Measurements from ENCODE around the gene VAPA. TPM values are rescaled to one million over a fixed set of nuclear protein-coding genes. Genes with fewer than 3 reads are reported as not detected.

VAPA gene
- total RNA-seq, 1 experiment from 2014 or later: 138 TPM

GRCh38 chr18:9941660-9942059 lies 27.8 kb downstream of the VAPA start:
- Histone ChIP-seq H3K79me2 (ENCODE audit: low read length) (peaks cover 78% of the 10 kb centered on the region), H3K9ac (ENCODE audit: low read length) (no peak overlapping the region)

GRCh38 chr18:9943311-9943710 lies 29.5 kb downstream of the VAPA start:
- Histone ChIP-seq H3K27ac (ENCODE audit: low read length) (no peak overlapping the region), H3K4me1 (ENCODE audit: low read length) (no peaks in the 10 kb centered on the region), H3K9ac (ENCODE audit: low read length) (no peak overlapping the region), H3K9me3 (ENCODE audit: low read length) (no peaks in the 10 kb centered on the region), H3K9me2 (replicated peaks; ENCODE audit: insufficient read depth, low read length) (no peaks in the 10 kb centered on the region), H3K36me3 (ENCODE audit: insufficient read depth, low read length) (peaks cover 56% of the 10 kb centered on the region; the same call in 1 of the 2 replicates), H4K20me1 (ENCODE audit: insufficient read depth, low read depth, low read length) (no peaks in the 10 kb centered on the region), H3K4me2 (ENCODE audit: low read depth, low read length, poor library complexity, severe bottlenecking) (no peak overlapping the region), H3K4me3 (ENCODE audit: low read length) (no peak overlapping the region), H3K27me3 (ENCODE audit: low read length) (no peaks in the 10 kb centered on the region), H3K79me2 (ENCODE audit: low read length) (peaks cover 70% of the 10 kb centered on the region), H2AFZ (ENCODE audit: low read length) (no peak overlapping the region)
- DNase-seq: no peak

More at GRCh38 chr18:9941660-9942059, 27.8 kb downstream of the VAPA start:
- H3K9me3 ChIP-seq (ENCODE audit: low read length): no peaks in the 10 kb centered on the region
- H3K27ac ChIP-seq (ENCODE audit: low read length): no peak overlapping the region
- H3K9me2 ChIP-seq (replicated peaks; ENCODE audit: insufficient read depth, low read length): no peaks in the 10 kb centered on the region
- no peaks in the 10 kb centered on the region for H3K27me3 ChIP-seq (ENCODE audit: low read length)
- no peak for DNase-seq
- no peaks in the 10 kb centered on the region for H4K20me1 ChIP-seq (ENCODE audit: insufficient read depth, low read depth, low read length)
- no peak overlapping the region for H3K4me3 ChIP-seq (ENCODE audit: low read length)
- H2AFZ ChIP-seq (ENCODE audit: low read length): no peak overlapping the region
- no peaks in the 10 kb centered on the region for H3K4me1 ChIP-seq (ENCODE audit: low read length)
- peaks cover 61% of the 10 kb centered on the region; the same call in 1 of the 2 replicates for H3K36me3 ChIP-seq (ENCODE audit: insufficient read depth, low read length)
- H3K4me2 ChIP-seq (ENCODE audit: low read depth, low read length, poor library complexity, severe bottlenecking): no peak overlapping the region

- Histone ChIP-seq H3K4me1 (ENCODE audit: low read length) (no peaks in the 10 kb centered on the region), H2AFZ (ENCODE audit: low read length) (no peak overlapping the region), H3K27ac (ENCODE audit: low read length) (no peak overlapping the region), H3K27me3 (ENCODE audit: low read length) (no peaks in the 10 kb centered on the region), H3K36me3 (ENCODE audit: insufficient read depth, low read length) (peaks cover 57% of the 10 kb centered on the region; the same call in 1 of the 2 replicates), H3K9me2 (replicated peaks; ENCODE audit: insufficient read depth, low read length) (no peaks in the 10 kb centered on the region), H3K9ac (ENCODE audit: low read length) (no peak overlapping the region), H3K9me3 (ENCODE audit: low read length) (no peaks in the 10 kb centered on the region), H3K4me3 (ENCODE audit: low read length) (no peak overlapping the region), H3K79me2 (ENCODE audit: low read length) (peaks cover 62% of the 10 kb centered on the region), H3K4me2 (ENCODE audit: low read depth, low read length, poor library complexity, severe bottlenecking) (no peak overlapping the region), H4K20me1 (ENCODE audit: insufficient read depth, low read depth, low read length) (no peaks in the 10 kb centered on the region)
- no peak for DNase-seq
These were observed 31.0 kb downstream of the VAPA start for GRCh38 chr18:9944805-9945204.

GRCh38 chr18:9946831-9947230 lies 33.0 kb downstream of the VAPA start:
- H3K36me3 ChIP-seq (ENCODE audit: insufficient read depth, low read length): peaks cover 51% of the 10 kb centered on the region; the same call in 1 of the 2 replicates
- H4K20me1 ChIP-seq (ENCODE audit: insufficient read depth, low read depth, low read length): peaks cover 12% of the 10 kb centered on the region
- DNase-seq: no peak
- no peak overlapping the region for H3K27ac ChIP-seq (ENCODE audit: low read length)
- H3K27me3 ChIP-seq (ENCODE audit: low read length): no peaks in the 10 kb centered on the region
- H3K4me3 ChIP-seq (ENCODE audit: low read length): no peak overlapping the region
- H2AFZ ChIP-seq (ENCODE audit: low read length): no peak overlapping the region
- H3K9ac ChIP-seq (ENCODE audit: low read length): no peak overlapping the region
- no peak overlapping the region for H3K4me2 ChIP-seq (ENCODE audit: low read depth, low read length, poor library complexity, severe bottlenecking)
- no peaks in the 10 kb centered on the region for H3K9me2 ChIP-seq (replicated peaks; ENCODE audit: insufficient read depth, low read length)
- H3K79me2 ChIP-seq (ENCODE audit: low read length): peaks cover 55% of the 10 kb centered on the region
- H3K4me1 ChIP-seq (ENCODE audit: low read length): no peaks in the 10 kb centered on the region
- no peaks in the 10 kb centered on the region for H3K9me3 ChIP-seq (ENCODE audit: low read length)

GRCh38 chr18:9947248-9947647 lies 33.4 kb downstream of the VAPA start:
- peaks cover 52% of the 10 kb centered on the region for H3K79me2 ChIP-seq (ENCODE audit: low read length)
- no peak overlapping the region for H2AFZ ChIP-seq (ENCODE audit: low read length)
- no peak overlapping the region for H3K4me3 ChIP-seq (ENCODE audit: low read length)
- peaks cover 48% of the 10 kb centered on the region; the same call in 1 of the 2 replicates for H3K36me3 ChIP-seq (ENCODE audit: insufficient read depth, low read length)
- no peaks in the 10 kb centered on the region for H3K4me1 ChIP-seq (ENCODE audit: low read length)
- H3K27ac ChIP-seq (ENCODE audit: low read length): no peak overlapping the region
- peaks cover 13% of the 10 kb centered on the region for H4K20me1 ChIP-seq (ENCODE audit: insufficient read depth, low read depth, low read length)
- DNase-seq: no peak
- H3K4me2 ChIP-seq (ENCODE audit: low read depth, low read length, poor library complexity, severe bottlenecking): no peak overlapping the region
- H3K9me3 ChIP-seq (ENCODE audit: low read length): no peaks in the 10 kb centered on the region
- no peaks in the 10 kb centered on the region for H3K9me2 ChIP-seq (replicated peaks; ENCODE audit: insufficient read depth, low read length)
- H3K27me3 ChIP-seq (ENCODE audit: low read length): no peaks in the 10 kb centered on the region
- H3K9ac ChIP-seq (ENCODE audit: low read length): no peak overlapping the region

GRCh38 chr18:9949315-9949714 lies 35.5 kb downstream of the VAPA start:
- no peak overlapping the region for H3K9ac ChIP-seq (ENCODE audit: low read length)
- H3K9me3 ChIP-seq (ENCODE audit: low read length): no peaks in the 10 kb centered on the region
- no peak overlapping the region for H3K27ac ChIP-seq (ENCODE audit: low read length)
- no peaks in the 10 kb centered on the region for H3K4me1 ChIP-seq (ENCODE audit: low read length)
- no peak overlapping the region for H2AFZ ChIP-seq (ENCODE audit: low read length)
- no peaks in the 10 kb centered on the region for H3K9me2 ChIP-seq (replicated peaks; ENCODE audit: insufficient read depth, low read length)
- H3K36me3 ChIP-seq (ENCODE audit: insufficient read depth, low read length): peaks cover 60% of the 10 kb centered on the region; the same call in 1 of the 2 replicates
- peaks cover 31% of the 10 kb centered on the region for H4K20me1 ChIP-seq (ENCODE audit: insufficient read depth, low read depth, low read length)
- H3K27me3 ChIP-seq (ENCODE audit: low read length): no peaks in the 10 kb centered on the region
- H3K79me2 ChIP-seq (ENCODE audit: low read length): peaks cover 37% of the 10 kb centered on the region
- no peak overlapping the region for H3K4me2 ChIP-seq (ENCODE audit: low read depth, low read length, poor library complexity, severe bottlenecking)
- H3K4me3 ChIP-seq (ENCODE audit: low read length): no peak overlapping the region
- DNase-seq: no peak

GRCh38 chr18:9949861-9950260 lies 36.0 kb downstream of the VAPA start:
- H3K9me3 ChIP-seq (ENCODE audit: low read length): no peaks in the 10 kb centered on the region
- peaks cover 31% of the 10 kb centered on the region for H4K20me1 ChIP-seq (ENCODE audit: insufficient read depth, low read depth, low read length)
- no peak overlapping the region for H3K4me2 ChIP-seq (ENCODE audit: low read depth, low read length, poor library complexity, severe bottlenecking)
- no peaks in the 10 kb centered on the region for H3K9me2 ChIP-seq (replicated peaks; ENCODE audit: insufficient read depth, low read length)
- no peak overlapping the region for H3K27ac ChIP-seq (ENCODE audit: low read length)
- no peak overlapping the region for H3K4me3 ChIP-seq (ENCODE audit: low read length)
- peaks cover 31% of the 10 kb centered on the region for H3K79me2 ChIP-seq (ENCODE audit: low read length)
- peaks cover 60% of the 10 kb centered on the region; the same call in 1 of the 2 replicates for H3K36me3 ChIP-seq (ENCODE audit: insufficient read depth, low read length)
- no peaks in the 10 kb centered on the region for H3K4me1 ChIP-seq (ENCODE audit: low read length)
- no peak for DNase-seq
- H2AFZ ChIP-seq (ENCODE audit: low read length): no peak overlapping the region
- no peak overlapping the region for H3K9ac ChIP-seq (ENCODE audit: low read length)
- H3K27me3 ChIP-seq (ENCODE audit: low read length): no peaks in the 10 kb centered on the region

GRCh38 chr18:9950289-9951016 lies 36.6 kb downstream of the VAPA start:
- Histone ChIP-seq H3K79me2 (ENCODE audit: low read length) (peaks cover 29% of the 10 kb centered on the region), H3K9me3 (ENCODE audit: low read length) (no peaks in the 10 kb centered on the region), H3K4me2 (ENCODE audit: low read depth, low read length, poor library complexity, severe bottlenecking) (no peak overlapping the region), H3K36me3 (ENCODE audit: insufficient read depth, low read length) (peaks cover 63% of the 10 kb centered on the region; the same call in 1 of the 2 replicates), H3K27ac (ENCODE audit: low read length) (no peak overlapping the region), H3K4me3 (ENCODE audit: low read length) (no peak overlapping the region), H3K27me3 (ENCODE audit: low read length) (no peaks in the 10 kb centered on the region), H3K4me1 (ENCODE audit: low read length) (no peaks in the 10 kb centered on the region), H2AFZ (ENCODE audit: low read length) (no peak overlapping the region), H3K9ac (ENCODE audit: low read length) (no peak overlapping the region), H4K20me1 (ENCODE audit: insufficient read depth, low read depth, low read length) (peaks cover 31% of the 10 kb centered on the region), H3K9me2 (replicated peaks; ENCODE audit: insufficient read depth, low read length) (no peaks in the 10 kb centered on the region)
- no peak for DNase-seq
